HG03460 (cell line): ENCODE measurements around the gene IL37.
"Not testable (repeated sequence)": the region's sequence is repeated elsewhere in the genome, so short reads cannot be mapped to it uniquely, and the experiment has no call there.

Experiments used
- ATAC-seq: cut with Tn5 transposase; IDR thresholded peaks from one replicate; pipeline ENCODE4 v1.9.1; 2021; ENCODE audit not compliant: unreplicated experiment

The IL37 gene

DNA sequence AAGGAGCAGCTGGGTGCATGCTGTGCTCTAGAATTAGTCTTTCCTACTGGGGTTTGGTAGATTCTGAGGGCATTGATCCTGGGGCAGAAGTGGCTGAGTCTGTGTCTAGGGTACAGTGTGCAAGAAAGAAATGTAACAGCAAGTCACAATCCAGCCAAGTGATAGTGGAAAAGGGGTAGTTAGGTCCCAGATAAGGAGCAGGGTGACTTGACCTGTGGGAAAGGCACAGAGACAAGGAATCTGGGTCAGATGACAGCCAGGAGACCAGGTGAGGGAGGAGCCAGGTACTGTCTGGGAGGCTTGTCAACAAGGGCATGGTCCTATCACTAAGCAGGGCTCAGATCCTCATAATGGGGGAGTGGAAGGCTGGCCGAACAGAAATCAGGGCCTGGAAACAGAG lies 8.1 kb downstream of the IL37 start:
- no peak for ATAC-seq

- ATAC-seq = no peak
These were observed 10.1 kb downstream of the IL37 start for GRCh38 chr2:112920923-112921532.

- no peak for ATAC-seq
These were observed 11.0 kb downstream of the IL37 start for GRCh38 chr2:112921982-112922381.

DNA sequence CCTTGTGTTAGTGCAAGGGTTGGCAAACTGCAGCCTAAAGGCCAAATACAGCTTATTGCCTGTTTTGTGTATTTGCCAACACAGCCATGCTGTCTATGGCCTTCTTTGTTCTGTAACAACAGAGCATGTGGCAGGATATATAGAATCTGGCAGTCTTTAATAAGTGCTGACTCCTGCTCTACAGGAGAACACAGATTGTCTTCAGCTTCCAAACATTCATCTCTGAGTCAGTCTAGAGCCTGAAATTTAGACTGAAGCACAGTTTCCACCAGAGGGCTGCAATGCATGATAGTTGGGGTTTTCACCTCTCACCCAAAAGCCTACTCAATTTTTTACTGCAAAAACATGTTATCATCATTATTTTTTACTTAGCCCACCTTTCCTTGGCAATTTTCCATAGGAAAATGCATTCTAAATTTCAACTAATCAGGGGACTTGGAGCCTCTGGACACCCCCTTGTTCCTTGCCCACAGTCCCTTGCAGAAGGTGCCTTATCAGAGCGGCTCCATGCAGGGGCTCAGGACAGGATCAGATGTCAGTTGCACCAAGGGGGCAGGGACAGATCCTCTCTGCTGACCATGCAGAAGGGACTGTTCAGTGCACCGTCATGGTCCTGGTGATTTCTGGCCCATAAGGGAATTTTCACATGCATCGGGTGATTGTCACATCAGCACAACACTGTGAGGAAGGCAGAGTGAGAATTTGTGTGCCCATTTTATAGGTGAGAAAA lies 12.4 kb downstream of the IL37 start:
- no peak for ATAC-seq

GRCh38 chr2:112923967-112924338 lies 13.0 kb downstream of the IL37 start:
- ATAC-seq = no peak

- no peak for ATAC-seq
These were observed 13.4 kb downstream of the IL37 start for GRCh38 chr2:112924360-112924759.

DNA sequence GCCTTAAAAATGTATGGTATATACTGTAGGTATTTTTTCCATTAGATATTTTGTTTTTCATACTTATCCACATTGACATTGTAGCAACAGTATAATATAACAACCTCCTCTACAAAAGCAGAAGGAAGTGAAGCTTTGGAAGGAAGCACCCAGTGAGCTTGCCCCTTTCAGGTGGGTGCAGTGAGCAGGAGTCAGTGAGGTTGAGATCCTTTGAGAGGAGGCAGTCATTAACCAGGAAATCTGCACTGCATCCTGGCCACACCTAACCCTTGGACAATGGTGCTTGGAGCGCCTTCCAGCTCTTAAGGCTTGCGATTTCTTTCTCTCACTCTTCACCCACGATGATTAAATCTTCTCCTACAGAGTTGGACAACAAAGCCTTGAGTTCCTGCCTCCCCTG lies 13.9 kb downstream of the IL37 start:
- no peak for ATAC-seq

DNA sequence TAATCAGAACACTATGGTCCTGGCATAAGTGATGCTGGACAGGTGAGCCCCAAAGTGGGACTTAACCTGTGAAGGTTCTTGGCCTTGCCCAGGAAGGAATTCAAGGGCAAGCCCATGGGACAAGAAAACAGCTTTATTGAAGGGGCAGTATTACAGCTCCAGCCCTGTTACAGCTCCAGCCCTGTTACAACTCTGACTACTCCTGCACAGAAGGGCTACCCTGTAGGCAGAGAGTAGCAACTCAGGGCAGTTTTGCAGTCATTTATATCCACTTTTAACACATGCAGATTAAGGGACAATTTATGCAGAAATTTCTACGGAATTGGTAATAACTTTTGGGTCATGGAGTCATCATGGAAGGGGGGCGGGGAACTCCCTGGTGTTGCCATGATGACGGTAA lies 15.7 kb downstream of the IL37 start:
- ATAC-seq = no peak

GRCh38 chr2:112927745-112928144 lies 16.8 kb downstream of the IL37 start:
- no peak for ATAC-seq

DNA sequence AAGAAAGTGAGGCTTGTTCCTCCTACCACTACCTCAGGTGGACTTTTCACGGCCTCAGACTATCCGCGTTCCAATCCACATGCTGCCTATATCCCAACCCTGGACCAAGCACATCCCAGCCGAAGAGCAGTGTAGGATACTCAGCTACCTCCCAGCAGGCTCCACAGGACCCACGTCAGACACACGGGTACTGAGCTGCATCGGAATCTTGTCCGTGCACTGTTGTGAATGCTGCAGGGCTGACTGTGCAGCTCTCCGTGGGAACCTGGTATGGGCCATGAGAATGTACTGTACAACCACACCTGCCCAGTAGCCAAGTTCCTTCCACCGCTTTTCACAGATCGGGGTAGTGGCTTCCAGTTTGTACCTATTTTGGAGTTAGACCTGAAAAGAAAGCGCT lies 22.3 kb downstream of the IL37 start:
- no peak for ATAC-seq

DNA sequence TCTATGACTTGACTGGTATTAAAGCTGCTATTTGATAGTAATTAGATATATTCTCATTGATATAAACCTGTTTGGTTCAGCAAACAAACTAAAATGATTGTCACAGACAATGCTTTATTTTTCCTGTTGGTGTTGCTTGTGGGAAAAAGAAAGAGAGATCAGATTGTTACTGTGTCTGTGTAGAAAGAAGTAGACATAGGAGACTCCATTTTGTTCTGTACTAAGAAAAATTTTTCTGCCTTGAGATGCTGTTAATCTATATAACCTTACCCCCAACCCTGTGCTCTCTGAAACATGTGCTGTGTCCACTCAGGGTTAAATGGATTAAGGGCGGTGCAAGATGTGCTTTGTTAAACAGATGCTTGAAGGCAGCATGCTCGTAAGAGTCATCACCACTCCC lies 23.2 kb downstream of the IL37 start:
- not testable (repeated sequence) for ATAC-seq

DNA sequence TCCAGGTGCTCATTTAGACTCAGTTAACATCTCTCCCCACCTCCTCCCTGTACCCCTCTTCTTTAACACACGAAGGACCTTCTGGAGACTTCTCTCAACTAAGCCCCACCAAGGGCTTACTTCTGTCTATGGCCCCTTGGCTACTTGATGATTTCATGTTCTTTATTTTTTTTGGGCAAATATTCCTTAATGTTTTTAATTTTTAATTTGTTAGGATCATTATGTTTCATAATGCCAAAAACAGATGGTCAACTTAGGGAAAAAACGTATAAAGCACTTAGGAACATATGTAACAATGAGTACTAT lies 25.9 kb downstream of the IL37 start:
- no peak for ATAC-seq

DNA sequence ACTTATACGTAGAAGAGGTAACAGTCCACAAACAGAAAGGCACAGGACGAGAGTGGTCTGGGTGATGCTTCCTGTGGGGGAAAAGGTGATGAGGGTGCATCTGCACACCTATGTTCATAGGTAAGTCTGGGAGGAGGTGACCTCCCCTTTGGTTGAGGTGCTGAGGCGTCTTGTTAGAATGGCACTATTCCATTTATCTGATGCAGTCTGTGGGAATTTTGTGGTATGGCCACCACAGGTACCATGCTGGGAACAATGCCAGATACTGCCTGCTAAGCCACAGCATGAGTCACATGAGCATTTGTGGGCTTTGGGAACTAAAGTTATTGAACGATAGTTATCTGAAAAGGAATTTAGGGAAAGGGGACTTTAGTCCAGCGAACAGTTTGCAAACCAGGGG lies 27.9 kb downstream of the IL37 start:
- no peak for ATAC-seq

GRCh38 chr2:112939425-112939824 lies 28.5 kb downstream of the IL37 start:
- ATAC-seq = no peak

- ATAC-seq = no peak
These were observed 30.1 kb downstream of the IL37 start for GRCh38 chr2:112940859-112941625.

DNA sequence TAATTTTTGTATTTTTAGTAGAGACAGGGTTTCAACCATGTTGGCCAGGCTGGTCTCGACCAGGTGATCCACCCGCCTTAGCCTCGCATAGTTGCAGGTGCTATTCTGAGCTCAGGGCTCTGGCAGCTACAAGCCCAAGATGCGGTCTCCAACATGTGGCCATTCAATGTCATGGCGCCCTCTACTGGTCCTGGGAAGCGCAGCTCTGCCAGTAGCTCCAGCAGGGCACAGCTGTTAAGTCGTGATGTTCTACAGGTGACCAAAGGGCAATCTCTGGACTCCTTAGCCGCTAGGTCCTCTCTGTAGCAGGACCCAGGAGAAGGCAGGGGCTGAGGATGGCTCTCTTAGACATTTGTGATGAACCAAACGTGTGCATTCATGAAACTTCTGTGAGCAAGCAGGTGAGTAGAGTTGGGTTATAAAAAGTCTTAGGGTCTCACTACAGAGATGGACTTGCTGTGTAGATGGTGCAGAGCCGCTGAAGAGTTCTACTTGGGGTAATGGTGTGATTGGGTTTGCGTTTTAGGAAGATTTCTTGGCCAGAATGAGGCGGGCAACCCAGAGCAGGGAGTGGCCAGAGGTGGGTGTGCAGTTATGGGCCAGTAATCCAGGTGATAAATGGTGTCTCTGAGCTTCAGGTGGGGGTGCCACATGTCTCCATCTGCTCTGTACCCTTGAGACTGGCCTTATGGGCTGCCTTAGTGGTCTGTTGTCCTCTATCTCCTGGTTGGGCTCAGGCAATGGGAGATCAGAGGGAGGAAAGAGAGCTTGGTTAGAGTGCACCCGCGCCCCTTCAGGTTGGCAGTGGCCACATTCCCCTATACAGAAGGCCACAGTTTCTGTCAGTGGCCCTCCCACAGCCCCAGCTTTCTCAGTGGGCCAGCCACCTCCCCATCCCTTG lies 31.0 kb downstream of the IL37 start:
- ATAC-seq = peak; percentile 57

DNA sequence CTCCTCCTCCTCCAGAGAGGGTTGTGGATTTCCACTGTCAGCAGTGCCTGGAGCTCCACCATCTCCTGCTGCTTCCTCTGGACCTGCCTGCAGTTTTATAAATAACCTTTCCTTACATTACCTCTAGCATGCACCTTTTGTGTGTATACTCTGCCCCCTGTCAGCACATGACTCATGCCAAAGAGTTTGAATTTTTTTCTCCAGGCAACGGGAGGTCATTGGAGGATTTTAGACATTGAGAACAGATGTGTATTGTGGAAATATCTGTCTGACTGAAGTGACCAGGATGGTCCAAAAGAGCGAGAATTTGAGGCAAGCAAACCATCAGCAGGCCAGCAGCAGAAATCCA lies 31.7 kb downstream of the IL37 start:
- ATAC-seq = no peak

DNA sequence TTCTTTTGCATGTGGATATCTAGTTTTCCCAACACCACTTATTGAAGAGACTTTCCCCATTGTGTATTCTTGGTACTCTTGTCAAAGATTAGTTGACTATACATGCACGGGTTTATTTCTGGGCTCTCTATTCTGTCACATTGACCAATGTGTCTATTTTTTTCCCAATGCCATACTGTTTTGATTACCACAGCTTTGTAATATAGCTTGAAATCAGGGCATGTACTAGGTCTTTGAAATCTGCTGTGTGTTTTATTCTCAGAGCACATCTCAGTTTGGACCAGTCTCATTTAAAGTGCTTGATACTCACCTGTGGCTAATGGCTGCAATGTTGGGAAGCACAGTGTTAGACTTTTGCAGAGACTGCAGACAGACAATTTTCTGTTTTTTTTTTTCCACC lies 34.0 kb downstream of the IL37 start:
- no peak for ATAC-seq

- ATAC-seq = no peak
These were observed 35.1 kb downstream of the IL37 start for GRCh38 chr2:112946086-112946485.

DNA sequence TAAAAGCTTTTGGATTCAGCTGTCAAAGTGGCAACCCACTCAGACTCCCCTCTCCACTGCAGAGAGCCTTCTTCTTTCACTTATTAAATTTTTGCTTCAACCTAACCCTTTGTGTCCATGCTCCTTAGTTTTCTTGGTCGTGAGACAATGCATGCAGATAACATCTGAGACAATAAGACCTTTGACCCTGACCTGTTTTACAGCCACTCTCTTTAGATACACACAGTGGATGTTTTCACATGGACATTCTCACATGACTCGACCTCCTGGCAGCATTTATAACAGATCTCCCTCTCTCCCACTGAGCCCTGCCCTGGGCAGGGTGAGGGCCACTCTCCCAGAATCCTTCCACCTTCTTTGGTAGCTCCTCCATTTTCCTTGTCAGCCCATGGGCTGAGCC lies 36.4 kb downstream of the IL37 start:
- ATAC-seq = no peak

GRCh38 chr2:112949456-112949855 lies 38.5 kb downstream of the IL37 start:
- ATAC-seq = no peak

DNA sequence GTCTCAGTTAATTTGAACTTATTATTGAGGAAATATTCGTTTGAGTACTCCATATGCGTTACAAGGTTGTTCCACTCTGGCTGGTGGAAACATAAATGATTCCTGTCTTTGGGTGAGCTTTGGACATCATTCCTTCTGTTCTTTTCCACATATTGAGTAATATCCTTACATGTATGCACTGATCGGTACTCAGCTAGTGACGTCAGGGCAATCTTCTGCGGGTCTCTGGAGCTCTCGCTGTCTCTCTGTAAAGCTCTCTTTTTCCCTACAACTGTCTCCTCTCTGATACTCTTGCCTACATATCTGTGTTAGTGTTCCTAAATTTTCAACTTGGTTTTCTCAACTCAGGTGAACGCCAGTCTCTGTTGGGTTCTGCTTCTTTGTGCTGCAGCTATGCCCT lies 43.4 kb downstream of the IL37 start:
- ATAC-seq = no peak
